Endodermal cell (in vitro differentiated cells): ENCODE results near the gene UQCR11. TPM values are rescaled to one million over a fixed set of nuclear protein-coding genes. Genes with fewer than 3 reads are reported as not detected.

Experiments used
- DNase-seq: peaks from one replicate; pipeline ENCODE4 v3.0.0-alpha.2; 2017
- H3K27ac ChIP-seq: 2 replicates; pipeline ENCODE4 v1.5.1; 2013; ENCODE audit warnings: mild to moderate bottlenecking, low read depth, low read length, moderate library complexity
- H3K27me3 ChIP-seq: 2 replicates; pipeline ENCODE4 v1.6.1; 2013; ENCODE audit warnings: mild to moderate bottlenecking, low read length, moderate library complexity; ENCODE audit not compliant: insufficient read depth, control insufficient read depth, poor library complexity, severe bottlenecking
- H3K36me3 ChIP-seq: 2 replicates; pipeline ENCODE4 v1.7.0; 2013; ENCODE audit warnings: mild to moderate bottlenecking, low read length, moderate library complexity; ENCODE audit not compliant: control insufficient read depth, insufficient read depth
- H3K4me1 ChIP-seq: one replicate; pipeline ENCODE4 v1.7.0; 2013; ENCODE audit warnings: low read length; ENCODE audit not compliant: control insufficient read depth, insufficient read depth
- H3K4me3 ChIP-seq: 2 replicates; pipeline ENCODE4 v1.5.1; 2013; ENCODE audit warnings: mild to moderate bottlenecking, low read length, moderate library complexity
- H3K9ac ChIP-seq: 2 replicates; pipeline ENCODE4 v1.6.1; 2013; ENCODE audit warnings: mild to moderate bottlenecking, low read length, moderate library complexity; ENCODE audit not compliant: poor library complexity, severe bottlenecking; ENCODE audit errors: extremely low read depth
- H3K9me3 ChIP-seq: 2 replicates; pipeline ENCODE4 v1.6.1; 2013; ENCODE audit warnings: mild to moderate bottlenecking, low read length, moderate library complexity; ENCODE audit not compliant: control insufficient read depth
- H3K27ac Mint-ChIP-seq: 2 replicates; pipeline ENCODE4 v1.8.0; 2020; ENCODE audit warnings: mixed read lengths
- H3K27me3 Mint-ChIP-seq: 2 replicates; pipeline ENCODE4 v1.8.0; 2021; ENCODE audit warnings: mild to moderate bottlenecking, mixed read lengths; ENCODE audit not compliant: insufficient read depth
- H3K36me3 Mint-ChIP-seq: 2 replicates; pipeline ENCODE4 v1.8.0; 2020; ENCODE audit warnings: low read depth, mixed read lengths
- H3K4me1 Mint-ChIP-seq: 2 replicates; pipeline ENCODE4 v1.8.0; 2020; ENCODE audit warnings: mixed read lengths
- H3K4me3 Mint-ChIP-seq: 2 replicates; pipeline ENCODE4 v1.8.0; 2020; ENCODE audit warnings: mild to moderate bottlenecking, moderate library complexity, mixed read lengths
- H3K9me3 Mint-ChIP-seq: 2 replicates; pipeline ENCODE4 v1.8.0; 2020; ENCODE audit warnings: mild to moderate bottlenecking, mixed read lengths
- WGBS, 2 experiments: methylation state at CpG; one replicate each; pipeline versions ENCODE4 v1.1.5 to v1.1.7; 2013; ENCODE audit warnings: missing lambda C conversion rate in 2 of 2, mixed read lengths in 1 of 2; ENCODE audit not compliant: insufficient coverage in 1 of 2, insufficient read length in 1 of 2; 5-methylcytosine and 5-hydroxymethylcytosine counted together
- total RNA-seq, 2 donors: library from RNA; stranded (reverse); fragmentation: NEBNext Ultra II Directional in 1 of 2; extraction: Animal tissue kit (Norgen Biotek cat#: 25700) in 1 of 2; gene quantifications; 2 replicates in 1 of 2; 3 replicates in 1 of 2; pipeline ENCODE4 v1.2.1, GENCODE V29; 2021
- TF ChIP-seq, protein P1 (sequence below): fragments of 200-600 bp; sonication (generic); conservative IDR thresholded peaks from 2 replicates; pipeline ENCODE4 v1.5.0; 2021; ENCODE audit warnings: antibody characterized with exemption, mild to moderate bottlenecking

The UQCR11 gene
- total RNA-seq, 2 donors from 2014 or later: 171 to 195 TPM

GRCh38 chr19:1652471-1653299 lies 47.4 kb upstream of the UQCR11 start, which contains the start of gene TCF3:
TCF3 (minus strand) TSS chr19:1652615; CDS start chr19:1650248, 2,367 bp downstream.
- peak within 1 kb of the TSS; percentile 100 for H3K27ac ChIP-seq
- H3K4me1 ChIP-seq: no peaks in the 10 kb centered on the region
- TF ChIP-seq, protein P1, sequence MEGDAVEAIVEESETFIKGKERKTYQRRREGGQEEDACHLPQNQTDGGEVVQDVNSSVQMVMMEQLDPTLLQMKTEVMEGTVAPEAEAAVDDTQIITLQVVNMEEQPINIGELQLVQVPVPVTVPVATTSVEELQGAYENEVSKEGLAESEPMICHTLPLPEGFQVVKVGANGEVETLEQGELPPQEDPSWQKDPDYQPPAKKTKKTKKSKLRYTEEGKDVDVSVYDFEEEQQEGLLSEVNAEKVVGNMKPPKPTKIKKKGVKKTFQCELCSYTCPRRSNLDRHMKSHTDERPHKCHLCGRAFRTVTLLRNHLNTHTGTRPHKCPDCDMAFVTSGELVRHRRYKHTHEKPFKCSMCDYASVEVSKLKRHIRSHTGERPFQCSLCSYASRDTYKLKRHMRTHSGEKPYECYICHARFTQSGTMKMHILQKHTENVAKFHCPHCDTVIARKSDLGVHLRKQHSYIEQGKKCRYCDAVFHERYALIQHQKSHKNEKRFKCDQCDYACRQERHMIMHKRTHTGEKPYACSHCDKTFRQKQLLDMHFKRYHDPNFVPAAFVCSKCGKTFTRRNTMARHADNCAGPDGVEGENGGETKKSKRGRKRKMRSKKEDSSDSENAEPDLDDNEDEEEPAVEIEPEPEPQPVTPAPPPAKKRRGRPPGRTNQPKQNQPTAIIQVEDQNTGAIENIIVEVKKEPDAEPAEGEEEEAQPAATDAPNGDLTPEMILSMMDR: no peak
- Mint-ChIP-seq H3K36me3 (peaks cover 21% of the 10 kb centered on the region), H3K4me3 (peak within 1 kb of the TSS; percentile 91), H3K4me1 (peaks cover 6% of the 10 kb centered on the region), H3K27ac (peak within 1 kb of the TSS; percentile 97), H3K27me3 (peaks cover 4% of the 10 kb centered on the region), H3K9me3 (peaks cover 3% of the 10 kb centered on the region)
- 0% methylated on average over 40 to 107 of the region's 107 CpGs for WGBS, 2 experiments
- peak; percentile 99 for DNase-seq
- peak within 1 kb of the TSS; percentile 99 for H3K9ac ChIP-seq
- no peaks in the 10 kb centered on the region for H3K27me3 ChIP-seq
- peak within 1 kb of the TSS; percentile 95 for H3K4me3 ChIP-seq
- H3K36me3 ChIP-seq: peaks cover 22% of the 10 kb centered on the region
- H3K9me3 ChIP-seq: no peaks in the 10 kb centered on the region

GRCh38 chr19:1651568-1652291 lies 46.5 kb upstream of the UQCR11 start:
- Histone ChIP-seq H3K27me3 (no peaks in the 10 kb centered on the region), H3K4me3 (peak overlapping the region; percentile 95), H3K36me3 (peaks cover 28% of the 10 kb centered on the region), H3K4me1 (no peaks in the 10 kb centered on the region), H3K27ac (peak overlapping the region; percentile 72), H3K9ac (peak overlapping the region; percentile 82), H3K9me3 (no peaks in the 10 kb centered on the region)
- Mint-ChIP-seq H3K36me3 (peaks cover 21% of the 10 kb centered on the region), H3K9me3 (peaks cover 3% of the 10 kb centered on the region), H3K4me3 (peak overlapping the region; percentile 91), H3K4me1 (peaks cover 6% of the 10 kb centered on the region), H3K27me3 (peaks cover 2% of the 10 kb centered on the region), H3K27ac (peak overlapping the region; percentile 97)
- 0% methylated on average over 4 to 69 of the region's 101 CpGs for WGBS, 2 experiments
- TF ChIP-seq, protein P1: no peak
- DNase-seq: no peak

DNA sequence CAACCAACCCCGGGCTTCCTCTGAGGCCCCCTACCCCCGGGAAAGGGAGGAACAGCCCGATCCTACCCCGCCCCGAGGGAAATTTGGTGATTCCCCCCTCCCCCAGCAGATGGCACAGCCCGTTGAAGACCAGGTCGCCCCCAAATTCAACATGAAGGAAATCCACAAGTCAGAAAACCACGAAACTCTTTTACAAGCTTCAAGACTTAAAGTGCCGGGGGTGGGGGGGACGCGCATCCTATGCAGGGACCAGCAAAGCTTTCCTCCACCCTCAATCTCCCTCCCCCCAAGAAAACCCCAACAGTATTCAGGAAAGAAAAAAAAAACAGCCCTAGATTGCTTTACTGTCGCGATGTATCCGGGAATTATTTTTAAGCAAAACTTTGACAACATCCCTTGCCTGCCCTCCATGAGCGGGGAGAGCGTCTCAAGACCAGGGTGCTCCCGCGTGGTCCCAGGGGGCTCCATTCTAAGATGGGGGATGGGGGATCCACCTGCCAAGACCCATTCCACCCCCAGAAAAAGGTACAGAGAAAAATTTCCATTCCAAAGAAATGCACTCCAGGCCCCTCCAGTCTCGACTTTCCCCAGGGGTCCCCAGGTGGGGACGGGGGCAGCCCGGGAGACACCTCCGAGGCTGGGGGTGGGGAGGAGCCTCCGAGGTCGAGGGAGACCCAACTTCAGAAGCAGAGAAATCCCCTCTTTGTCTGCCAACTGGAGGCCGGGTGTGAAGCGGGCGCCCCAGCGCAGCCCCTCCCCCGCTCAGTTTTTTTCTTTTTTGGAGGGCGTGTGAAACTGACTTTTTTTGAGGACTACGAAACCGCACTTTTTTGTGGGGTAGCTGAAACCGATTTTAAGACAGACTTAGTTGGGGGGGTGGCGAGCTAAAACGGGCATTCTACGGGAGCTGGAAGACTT lies 45.6 kb upstream of the UQCR11 start:
- peak overlapping the region; percentile 72 for H3K27ac ChIP-seq
- DNase-seq: peak; percentile 81
- Mint-ChIP-seq H3K9me3 (peaks cover 3% of the 10 kb centered on the region), H3K27me3 (no peaks in the 10 kb centered on the region), H3K4me1 (peaks cover 6% of the 10 kb centered on the region), H3K36me3 (peaks cover 28% of the 10 kb centered on the region), H3K4me3 (peak overlapping the region; percentile 91), H3K27ac (peak overlapping the region; percentile 97)
- H3K36me3 ChIP-seq: peaks cover 31% of the 10 kb centered on the region
- TF ChIP-seq, protein P1: peak; percentile 22
- H3K27me3 ChIP-seq: no peaks in the 10 kb centered on the region
- H3K4me1 ChIP-seq: no peaks in the 10 kb centered on the region
- H3K4me3 ChIP-seq: peak overlapping the region; percentile 95
- no peaks in the 10 kb centered on the region for H3K9me3 ChIP-seq
- whole genome bisulfite sequencing, 2 experiments: 0 to 7% methylated on average over 8 to 33 of the region's 36 CpGs
- H3K9ac ChIP-seq: peak overlapping the region; percentile 82
